B cell (primary cell): Measurements from ENCODE around the gene SLC27A5. TPM values are rescaled to one million over a fixed set of nuclear protein-coding genes. Genes with fewer than 3 reads are reported as not detected.
A peak's percentile ranks its signal among the peaks of the same experiment; 100 is the strongest.

Experiments
- ATAC-seq: fragments of 200-7000 bp; cut with Tn5 transposase; one replicate; pipeline ENCODE4 v1.10.0; 2021; ENCODE audit warnings: low read depth, mild to moderate bottlenecking, moderate number of reproducible peaks, moderate library complexity
- CTCF ChIA-PET: fragments of 350-600 bp; sonication (Branson Sonifier 250); formaldehyde crosslinking; loops from one replicate; lab custom pipeline; 2021; ENCODE audit warnings: antibody characterized with exemption, inconsistent platforms; lab: Charles Lee
- POLR2A ChIA-PET: fragments of 350-600 bp; sonication (Branson Sonifier 250); formaldehyde crosslinking; loops from one replicate; lab custom pipeline; 2021; ENCODE audit warnings: antibody characterized with exemption; lab: Charles Lee
- DNase-seq: peaks from one replicate; pipeline ENCODE4 v3.0.0; 2013
- H2AFZ ChIP-seq: 2 replicates; pipeline ENCODE4 v1.6.1; 2012; ENCODE audit warnings: mild to moderate bottlenecking, low read depth, low read length; ENCODE audit not compliant: insufficient read depth, poor library complexity, severe bottlenecking
- H3K27ac ChIP-seq, 2 donors: 1 replicate in 1 of 2; 2 replicates in 1 of 2; pipeline ENCODE4 v1.5.1; 2012 to 2013; ENCODE audit warnings: low read length in 2 of 2, mild to moderate bottlenecking in 2 of 2, moderate library complexity in 1 of 2
- H3K27me3 ChIP-seq, 4 experiments: fragments of 200-600 bp in 1 of 4; sonication (generic) in 1 of 4; replicated peaks in 1 of 4; 1 replicate in 2 of 4; 2 replicates in 2 of 4; pipeline versions ENCODE4 v1.6.1 to v1.7.0; 2013 to 2016; ENCODE audit warnings: low read length in 3 of 4, mild to moderate bottlenecking in 2 of 4, mixed read lengths in 1 of 4, moderate library complexity in 1 of 4; ENCODE audit not compliant: insufficient read depth in 4 of 4, control insufficient read depth in 3 of 4; ENCODE audit errors: control extremely low read depth in 1 of 4
- H3K36me3 ChIP-seq, 2 experiments: replicated peaks in 1 of 2; 1 replicate in 1 of 2; 2 replicates in 1 of 2; pipeline versions ENCODE4 v1.6.1 to v1.7.1; 2013; ENCODE audit warnings: low read length in 1 of 2; ENCODE audit not compliant: insufficient read depth in 2 of 2, control insufficient read depth in 1 of 2; ENCODE audit errors: control extremely low read depth in 1 of 2, extremely low read depth in 1 of 2
- H3K4me1 ChIP-seq, 2 donors: fragments of 200-600 bp in 1 of 2; sonication (generic) in 1 of 2; 1 replicate in 1 of 2; 2 replicates in 1 of 2; pipeline versions ENCODE4 v1.5.1 to v1.6.1; 2013 to 2017; ENCODE audit warnings: low read length in 2 of 2; ENCODE audit not compliant: control insufficient read depth in 2 of 2, insufficient read depth in 2 of 2
- H3K4me2 ChIP-seq: replicated peaks from 2 replicates; pipeline ENCODE3; 2012; ENCODE audit warnings: mild to moderate bottlenecking, low read depth, low read length; ENCODE audit not compliant: poor library complexity, severe bottlenecking
- H3K4me3 ChIP-seq, 5 experiments: fragments of 200-600 bp in 1 of 5; sonication (generic) in 1 of 5; 1 replicate in 3 of 5; 2 replicates in 2 of 5; pipeline versions ENCODE4 v1.5.1 to v1.7.0; 2011 to 2016; ENCODE audit warnings: low read length in 4 of 5, mild to moderate bottlenecking in 4 of 5, low read depth in 2 of 5, control low read depth in 1 of 5, moderate library complexity in 1 of 5; ENCODE audit not compliant: insufficient read depth in 1 of 5; ENCODE audit errors: control extremely low read depth in 1 of 5, extremely low read depth in 1 of 5
- H3K79me2 ChIP-seq: fragments of 200-600 bp; sonication (generic); one replicate; pipeline ENCODE4 v1.6.0; 2016; ENCODE audit warnings: low read length; ENCODE audit not compliant: control insufficient read depth, insufficient read depth
- H3K9ac ChIP-seq: fragments of 200-600 bp; sonication (generic); 2 replicates; pipeline ENCODE4 v1.6.1; 2017; ENCODE audit warnings: mild to moderate bottlenecking, low read length, moderate library complexity
- H3K9me3 ChIP-seq, 3 donors: one replicate each; pipeline versions ENCODE4 v1.6.1 to v1.7.1; 2013; ENCODE audit warnings: low read length in 2 of 3; ENCODE audit not compliant: control insufficient read depth in 2 of 3, insufficient read depth in 1 of 3; ENCODE audit errors: control extremely low read depth in 1 of 3
- H4K20me1 ChIP-seq: 2 replicates; pipeline ENCODE4 v1.6.0; 2012; ENCODE audit warnings: mild to moderate bottlenecking, low read length; ENCODE audit not compliant: insufficient read depth, control insufficient read depth, poor library complexity, severe bottlenecking
- H3K27ac Mint-ChIP-seq: one replicate; pipeline ENCODE4 v1.8.0; 2021; ENCODE audit warnings: mixed read lengths
- H3K27me3 Mint-ChIP-seq: one replicate; pipeline ENCODE4 v1.8.0; 2021; ENCODE audit warnings: mixed read lengths
- H3K4me1 Mint-ChIP-seq: one replicate; pipeline ENCODE4 v1.8.0; 2021; ENCODE audit warnings: mixed read lengths
- H3K4me3 Mint-ChIP-seq: one replicate; pipeline ENCODE4 v1.8.0; 2021; ENCODE audit warnings: mixed read lengths
- H3K9me3 Mint-ChIP-seq: one replicate; pipeline ENCODE4 v1.8.0; 2022; ENCODE audit warnings: mixed read lengths; ENCODE audit not compliant: insufficient read depth
- EZH2 ChIP-seq: IDR thresholded peaks from 2 replicates; pipeline ENCODE4 v1.6.1; 2012; ENCODE audit warnings: borderline replicate concordance, low read depth, mild to moderate bottlenecking, moderate library complexity, low read length; ENCODE audit not compliant: insufficient read depth, poor library complexity, severe bottlenecking
- WGBS: methylation state at CpG from one replicate; pipeline ENCODE4 v1.1.5; 2013; ENCODE audit warnings: missing lambda C conversion rate; ENCODE audit not compliant: insufficient coverage; 5-methylcytosine and 5-hydroxymethylcytosine counted together
- intact Hi-C: fragments of 100-400 bp; cut with micrococcal nuclease; formaldehyde crosslinking; loops from one replicate; pipeline ENCODE4 v1.10.0; 2022
- polyA plus RNA-seq: library from polyadenylated mRNA; depleted of rRNA; stranded (reverse); fragments of >200 nt; gene quantifications from 2 replicates; pipeline ENCODE4 v1.2.3, GENCODE V29; 2012
- total RNA-seq, 2 donors: library from RNA; stranded (reverse); fragments of 120-200 nt in 1 of 2; gene quantifications; 1 replicate in 1 of 2; 2 replicates in 1 of 2; pipeline versions ENCODE4 v1.2.3 to v1.2.4, GENCODE V29; 2013 to 2022
- TF ChIP-seq, protein P1 (sequence below): fragments of 200-600 bp; IDR thresholded peaks from one replicate; pipeline ENCODE4 v1.8.0; 2022; ENCODE audit warnings: antibody characterized with exemption, mild to moderate bottlenecking

The SLC27A5 gene
- total and polyA plus RNA-seq, 2 donors (not counting 1 experiment from before 2014, with no cell fraction given) = 8.9 to 11.8 TPM

GRCh38 chr19:58516246-58516836 lies 4.5 kb upstream of the SLC27A5 start:
- no peak for TF ChIP-seq EZH2
- TF ChIP-seq, protein P1, sequence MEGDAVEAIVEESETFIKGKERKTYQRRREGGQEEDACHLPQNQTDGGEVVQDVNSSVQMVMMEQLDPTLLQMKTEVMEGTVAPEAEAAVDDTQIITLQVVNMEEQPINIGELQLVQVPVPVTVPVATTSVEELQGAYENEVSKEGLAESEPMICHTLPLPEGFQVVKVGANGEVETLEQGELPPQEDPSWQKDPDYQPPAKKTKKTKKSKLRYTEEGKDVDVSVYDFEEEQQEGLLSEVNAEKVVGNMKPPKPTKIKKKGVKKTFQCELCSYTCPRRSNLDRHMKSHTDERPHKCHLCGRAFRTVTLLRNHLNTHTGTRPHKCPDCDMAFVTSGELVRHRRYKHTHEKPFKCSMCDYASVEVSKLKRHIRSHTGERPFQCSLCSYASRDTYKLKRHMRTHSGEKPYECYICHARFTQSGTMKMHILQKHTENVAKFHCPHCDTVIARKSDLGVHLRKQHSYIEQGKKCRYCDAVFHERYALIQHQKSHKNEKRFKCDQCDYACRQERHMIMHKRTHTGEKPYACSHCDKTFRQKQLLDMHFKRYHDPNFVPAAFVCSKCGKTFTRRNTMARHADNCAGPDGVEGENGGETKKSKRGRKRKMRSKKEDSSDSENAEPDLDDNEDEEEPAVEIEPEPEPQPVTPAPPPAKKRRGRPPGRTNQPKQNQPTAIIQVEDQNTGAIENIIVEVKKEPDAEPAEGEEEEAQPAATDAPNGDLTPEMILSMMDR = no peak
- no peaks in the 10 kb centered on the region for H3K9me3 ChIP-seq
- CTCF ChIA-PET = interaction anchor here (1.8 kb wide), 1 partner anchor 65 kb away, joined by 4 read pairs; no protein-coding TSS in a partner anchor
- peaks cover 0 to 12% of the 10 kb centered on the region in 2 experiments for H3K36me3 ChIP-seq
- DNase-seq = no peak
- peaks cover 26 to 41% of the 10 kb centered on the region in 2 donors for H3K4me1 ChIP-seq
- intact Hi-C loops = no loop called here
- no peak overlapping the region for H3K27ac Mint-ChIP-seq
- H4K20me1 ChIP-seq = peaks cover 63% of the 10 kb centered on the region
- no peaks in the 10 kb centered on the region for H3K27me3 Mint-ChIP-seq
- no peak for ATAC-seq
- no peak overlapping the region for H2AFZ ChIP-seq
- H3K4me3 ChIP-seq = no peak overlapping the region
- H3K27ac ChIP-seq = no peak overlapping the region
- H3K9me3 Mint-ChIP-seq = no peaks in the 10 kb centered on the region
- H3K9ac ChIP-seq = no peak overlapping the region
- no peak overlapping the region for H3K4me2 ChIP-seq
- no peak overlapping the region for H3K4me3 Mint-ChIP-seq
- H3K27me3 ChIP-seq = no peaks in the 10 kb centered on the region
- peaks cover 50% of the 10 kb centered on the region for H3K79me2 ChIP-seq
- WGBS = 97% methylated on average over 23 of the region's 25 CpGs
- H3K4me1 Mint-ChIP-seq = peaks cover 50% of the 10 kb centered on the region
- POLR2A ChIA-PET = interaction anchor here (0.5 kb wide), 1 partner anchor 247 kb away, joined by 4 read pairs; no protein-coding TSS in a partner anchor

DNA sequence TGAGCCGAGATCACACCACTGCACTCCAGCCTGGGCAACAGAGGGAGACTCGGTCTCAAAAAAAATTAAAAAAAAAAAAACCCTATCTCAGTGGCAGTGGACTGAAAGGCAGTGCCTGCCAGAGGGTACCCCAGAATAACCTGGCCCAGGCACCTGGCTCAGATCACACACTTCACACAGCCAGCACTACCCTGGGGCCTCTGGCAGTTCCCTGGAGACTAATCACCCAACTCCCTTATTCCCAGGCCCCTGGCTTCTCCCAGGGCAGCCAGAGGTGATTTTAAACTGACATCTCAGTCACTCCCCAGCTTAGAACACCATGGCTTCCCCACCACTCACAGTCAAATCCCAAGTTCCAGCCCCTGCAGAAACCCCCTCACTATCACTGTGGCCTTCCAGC lies 3.5 kb upstream of the SLC27A5 start:
- CTCF ChIA-PET = no interaction called here
- intact Hi-C loops = no loop called here
- Mint-ChIP-seq H3K27ac (no peak overlapping the region), H3K4me1 (peaks cover 47% of the 10 kb centered on the region), H3K27me3 (no peaks in the 10 kb centered on the region), H3K4me3 (peak overlapping the region; percentile 37), H3K9me3 (no peaks in the 10 kb centered on the region)
- Histone ChIP-seq H3K79me2 (peaks cover 50% of the 10 kb centered on the region), H2AFZ (no peak overlapping the region), H3K4me1 (peaks cover 23 to 36% of the 10 kb centered on the region in 2 donors), H3K9me3 (no peaks in the 10 kb centered on the region), H3K4me3 (no peak overlapping the region), H3K9ac (no peak overlapping the region), H3K36me3 (peaks cover 0 to 12% of the 10 kb centered on the region in 2 experiments), H3K27me3 (no peaks in the 10 kb centered on the region), H3K27ac (no peak overlapping the region), H4K20me1 (peaks cover 63% of the 10 kb centered on the region), H3K4me2 (no peak overlapping the region)
- DNase-seq (no peak), ATAC-seq (no peak)
- no peak for TF ChIP-seq EZH2
- TF ChIP-seq, protein P1 = no peak
- WGBS = 80% methylated on average over 1 of the region's 2 CpGs
- POLR2A ChIA-PET = no interaction called here
